HG03064 (cell line): ENCODE results near the gene NABP2.
A peak's percentile ranks its signal among the peaks of the same experiment; 100 is the strongest.
"Not testable (repeated sequence)": the region's sequence is repeated elsewhere in the genome, so short reads cannot be mapped to it uniquely, and the experiment has no call there.

ENCODE experiments used
- ATAC-seq: cut with Tn5 transposase; IDR thresholded peaks from one replicate; pipeline ENCODE4 v1.9.1; 2021; ENCODE audit warnings: low read depth; ENCODE audit not compliant: unreplicated experiment

NABP2 gene

GRCh38 chr12:56224102-56224701, at the start of gene NABP2:
Gene NABP2 (plus strand): TSS chr12:56224342. CDS start chr12:56224857, 515 bp downstream.
- peak; percentile 59 for ATAC-seq

DNA sequence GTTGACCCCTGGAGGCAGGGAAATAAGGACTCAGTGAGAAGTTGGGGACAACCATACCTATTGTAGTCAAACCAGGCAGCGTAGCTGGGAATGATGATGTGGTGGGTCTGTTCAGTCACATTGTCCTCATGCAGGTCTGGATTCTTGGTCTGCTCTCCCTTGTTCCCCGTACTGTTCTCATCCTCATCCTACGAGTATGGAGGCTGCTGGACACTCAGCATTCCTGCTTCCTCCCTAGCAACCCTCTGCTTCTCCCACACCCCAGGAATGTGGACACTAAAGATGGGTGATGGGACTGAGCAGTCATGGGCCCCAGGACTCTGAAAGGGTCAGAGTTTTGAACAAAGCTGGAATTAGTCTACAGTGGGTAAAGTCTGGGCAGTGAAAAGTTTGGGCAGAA, 45.8 kb upstream of the NABP2 start:
- no peak for ATAC-seq

- ATAC-seq, result no peak
Observed at GRCh38 chr12:56186957-56187356, 37.2 kb upstream of the NABP2 start.

- no peak for ATAC-seq
Observed at GRCh38 chr12:56188131-56188777, 35.9 kb upstream of the NABP2 start.

- ATAC-seq, result no peak
Observed at GRCh38 chr12:56188778-56189098, 35.4 kb upstream of the NABP2 start.

GRCh38 chr12:56189099-56189917, 34.8 kb upstream of the NABP2 start, which contains the start of gene SMARCC2:
Gene SMARCC2 (minus strand): TSS chr12:56189483. CDS start chr12:56189461, 22 bp downstream.
- peak; percentile 58 for ATAC-seq

- ATAC-seq, result peak; percentile 37
Observed at GRCh38 chr12:56189918-56190694, 34.0 kb upstream of the NABP2 start.

- ATAC-seq, result no peak
Observed at GRCh38 chr12:56190695-56191155, 33.4 kb upstream of the NABP2 start.

DNA sequence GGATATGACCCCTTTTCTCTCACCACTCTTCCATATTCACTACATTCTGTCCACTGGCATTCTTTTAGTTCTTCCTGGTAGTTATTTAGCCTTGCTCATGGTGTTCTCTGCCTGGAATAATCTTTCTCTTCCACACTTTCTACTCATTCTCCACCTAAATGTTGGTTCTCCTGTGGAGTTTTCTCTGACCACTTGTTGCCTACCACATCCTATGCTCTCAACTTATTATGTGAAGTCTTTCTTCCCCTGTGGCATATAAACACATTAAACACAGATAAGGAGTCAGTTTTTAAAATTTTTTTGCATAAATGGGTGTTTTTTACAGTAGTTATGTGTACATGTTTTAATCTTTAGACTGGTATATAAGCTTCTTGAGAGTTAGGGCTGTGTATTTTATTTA, 31.6 kb upstream of the NABP2 start:
- ATAC-seq, result no peak

- no peak for ATAC-seq
Observed at GRCh38 chr12:56193025-56193578, 31.0 kb upstream of the NABP2 start.

- not testable (repeated sequence) for ATAC-seq
Observed at GRCh38 chr12:56196818-56197550, 27.2 kb upstream of the NABP2 start.

- ATAC-seq, result no peak
Observed at GRCh38 chr12:56197921-56198635, 26.1 kb upstream of the NABP2 start.

- ATAC-seq, result no peak
Observed at GRCh38 chr12:56198836-56199235, 25.3 kb upstream of the NABP2 start.

- no peak for ATAC-seq
Observed at GRCh38 chr12:56202366-56202765, 21.8 kb upstream of the NABP2 start.

GRCh38 chr12:56202838-56203237, 21.3 kb upstream of the NABP2 start:
- ATAC-seq, result no peak

- no peak for ATAC-seq
Observed at GRCh38 chr12:56204275-56204674, 19.9 kb upstream of the NABP2 start.

DNA sequence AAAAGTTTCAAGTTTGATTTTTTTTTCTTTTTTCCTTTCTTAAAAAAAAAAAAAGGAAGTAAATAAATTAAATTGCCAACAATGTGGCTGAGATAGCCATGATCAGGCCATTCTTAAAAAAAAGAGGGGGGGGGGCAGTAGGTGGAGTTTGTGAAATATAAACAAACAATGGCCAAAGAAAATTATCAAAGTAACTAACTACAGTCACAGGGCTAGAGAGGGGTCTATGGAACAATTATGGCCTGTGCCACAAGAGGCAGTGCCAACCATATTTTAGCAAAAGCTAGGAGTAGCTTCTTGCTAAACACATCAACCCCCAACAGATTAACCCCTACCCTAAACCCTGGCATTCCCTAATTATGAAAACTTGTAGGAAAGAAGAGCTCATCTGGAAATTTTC, 18.7 kb upstream of the NABP2 start:
- no peak for ATAC-seq

DNA sequence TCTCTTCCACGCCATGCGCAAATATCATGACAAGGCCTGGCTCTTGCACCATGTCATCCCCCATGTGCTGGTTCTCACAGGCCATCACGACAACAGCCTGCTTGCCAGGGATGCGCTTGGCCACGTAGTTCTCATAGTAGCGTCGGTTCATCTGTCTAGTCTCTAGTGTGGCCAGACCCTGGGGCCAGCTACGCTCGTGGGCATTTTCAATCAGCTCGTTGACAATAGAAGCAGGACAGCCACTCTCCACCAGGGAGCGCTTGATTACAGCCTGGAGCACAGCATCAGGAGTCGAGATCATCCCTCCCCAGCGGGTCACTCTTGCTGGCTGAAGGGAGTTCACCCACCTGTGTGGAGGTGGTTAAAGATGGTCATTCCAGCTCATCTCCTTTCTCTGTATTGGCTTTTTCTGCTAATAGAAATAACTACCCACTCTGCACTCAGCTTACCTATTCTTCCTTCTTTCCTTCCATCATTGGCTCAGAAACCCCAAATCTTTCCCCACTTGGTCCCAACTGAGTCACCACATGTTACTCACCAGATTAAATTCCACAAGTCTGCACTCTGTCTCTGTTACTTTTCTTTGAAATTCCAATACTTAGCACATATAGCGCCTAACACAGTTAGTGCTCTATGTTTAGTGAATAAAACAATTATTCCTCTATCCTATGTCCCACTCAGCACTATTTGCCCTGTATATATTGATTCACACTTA, 17.5 kb upstream of the NABP2 start:
- ATAC-seq, result no peak

- no peak for ATAC-seq
Observed at GRCh38 chr12:56208006-56208405, 16.1 kb upstream of the NABP2 start.
